Neuron (in vitro differentiated cells): Measurements from ENCODE around the gene ZNF785.
"Not testable (repeated sequence)": the region's sequence is repeated elsewhere in the genome, so short reads cannot be mapped to it uniquely, and the experiment has no call there.

ENCODE experiments used
- H2AFZ ChIP-seq: one replicate; pipeline ENCODE4 v1.6.1; 2013; ENCODE audit warnings: low read depth, mild to moderate bottlenecking, inconsistent platforms, low read length, moderate library complexity
- H3K27me3 ChIP-seq: one replicate; pipeline ENCODE4 v1.6.1; 2013; ENCODE audit warnings: low read length; ENCODE audit not compliant: insufficient read depth
- H3K36me3 ChIP-seq: one replicate; pipeline ENCODE4 v1.6.1; 2013; ENCODE audit warnings: low read length; ENCODE audit not compliant: insufficient read depth
- H3K4me1 ChIP-seq: one replicate; pipeline ENCODE4 v1.6.1; 2013; ENCODE audit warnings: low read length; ENCODE audit not compliant: insufficient read depth
- H3K4me3 ChIP-seq: 2 replicates; pipeline ENCODE4 v1.5.1; 2013; ENCODE audit warnings: mild to moderate bottlenecking, low read length, moderate library complexity
- H3K9me3 ChIP-seq: one replicate; pipeline ENCODE4 v1.6.1; 2013; ENCODE audit warnings: low read length

The ZNF785 gene

DNA sequence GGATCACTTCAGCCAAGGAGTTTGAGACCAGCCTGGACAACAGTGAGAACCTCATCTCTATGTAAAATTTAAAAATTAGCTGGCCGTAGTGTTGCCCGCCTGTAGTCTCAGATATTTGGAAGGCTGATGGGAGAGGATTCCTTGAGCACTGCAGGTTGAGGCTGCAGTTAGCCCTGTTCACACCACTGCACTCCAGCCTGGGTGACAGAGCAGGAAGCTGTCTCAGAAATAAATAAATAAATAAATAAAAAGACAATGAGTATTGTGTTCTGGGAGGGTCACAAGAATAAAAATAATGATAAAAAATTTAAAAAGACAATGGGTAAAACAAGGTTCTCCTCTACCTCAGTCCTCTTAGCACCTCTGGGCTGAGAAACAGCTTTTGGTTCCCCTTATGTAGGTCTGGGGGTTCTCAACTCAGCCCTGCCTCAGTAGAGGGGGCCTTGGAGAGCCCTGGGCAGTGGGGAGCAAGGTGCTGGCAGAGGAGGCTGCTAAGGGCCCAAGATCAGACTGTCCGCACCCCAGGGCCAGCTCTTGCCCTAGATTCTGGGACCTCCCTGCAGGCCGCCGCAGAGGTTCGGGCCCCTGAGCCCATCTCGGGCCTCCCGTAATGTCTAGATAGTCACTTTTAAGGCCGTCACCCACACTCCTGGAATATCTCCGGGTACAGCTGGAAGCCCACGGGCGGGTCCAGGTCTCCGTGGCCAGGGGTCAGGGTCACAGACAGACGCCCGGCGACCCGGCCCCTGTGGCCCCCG is 30.8 kb downstream of the ZNF785 start:
- H3K9me3 ChIP-seq, result peaks cover 3% of the 10 kb centered on the region
- no peak overlapping the region for H2AFZ ChIP-seq
- peaks cover 12% of the 10 kb centered on the region for H3K4me1 ChIP-seq
- H3K36me3 ChIP-seq, result peaks cover 28% of the 10 kb centered on the region
- no peaks in the 10 kb centered on the region for H3K27me3 ChIP-seq
- H3K4me3 ChIP-seq, result no peak overlapping the region

DNA sequence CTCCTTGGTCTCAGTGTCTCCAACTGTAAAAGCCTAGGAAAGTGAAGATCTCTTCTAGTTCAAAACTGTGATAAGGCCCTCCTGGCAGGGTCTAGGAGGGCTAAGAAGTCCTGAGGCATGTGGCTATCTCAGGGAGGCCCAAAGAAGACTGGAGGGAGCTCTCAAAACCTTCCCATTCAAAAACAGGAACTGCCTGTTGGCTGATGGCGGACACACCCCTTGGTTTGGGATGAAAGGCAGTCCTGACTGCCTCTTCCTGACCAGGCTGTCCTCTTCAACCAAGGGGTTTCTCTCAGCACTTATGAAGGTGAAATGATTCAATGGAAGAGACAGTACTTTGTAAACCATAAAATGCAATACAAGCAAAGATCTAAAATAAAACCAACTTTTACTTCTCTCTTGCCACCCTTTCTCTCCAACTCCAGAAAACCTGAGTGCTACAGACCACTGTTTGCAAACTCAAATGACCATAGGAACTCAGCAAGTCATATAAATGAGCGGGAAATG is 32.1 kb downstream of the ZNF785 start:
- H3K9me3 ChIP-seq, result peaks cover 3% of the 10 kb centered on the region
- H3K4me1 ChIP-seq, result peaks cover 7% of the 10 kb centered on the region
- H2AFZ ChIP-seq, result no peak overlapping the region
- H3K36me3 ChIP-seq, result peaks cover 28% of the 10 kb centered on the region
- H3K4me3 ChIP-seq, result no peak overlapping the region
- no peaks in the 10 kb centered on the region for H3K27me3 ChIP-seq

DNA sequence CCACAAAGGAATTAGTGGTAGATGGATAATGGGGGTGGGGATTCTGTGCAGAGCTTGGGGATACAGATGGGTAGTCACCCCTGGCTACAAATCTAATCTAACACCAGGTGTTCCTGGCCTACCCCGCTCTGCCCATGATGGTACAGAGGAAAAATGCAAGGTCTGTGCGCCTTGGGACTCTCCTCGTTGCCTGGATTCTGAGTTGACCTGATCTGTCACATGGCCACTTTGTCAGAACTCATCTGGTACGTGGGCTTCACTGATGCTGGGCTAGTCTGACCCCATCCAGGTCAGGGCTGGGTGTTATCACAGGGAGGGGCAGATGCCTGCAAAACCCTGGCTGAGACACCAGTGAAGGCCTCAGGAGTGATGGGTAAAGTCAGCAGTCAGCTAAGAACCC is 32.5 kb downstream of the ZNF785 start:
- no peak overlapping the region for H2AFZ ChIP-seq
- H3K9me3 ChIP-seq, result peaks cover 3% of the 10 kb centered on the region
- peaks cover 28% of the 10 kb centered on the region for H3K36me3 ChIP-seq
- H3K4me3 ChIP-seq, result no peak overlapping the region
- no peaks in the 10 kb centered on the region for H3K27me3 ChIP-seq
- peaks cover 7% of the 10 kb centered on the region for H3K4me1 ChIP-seq

DNA sequence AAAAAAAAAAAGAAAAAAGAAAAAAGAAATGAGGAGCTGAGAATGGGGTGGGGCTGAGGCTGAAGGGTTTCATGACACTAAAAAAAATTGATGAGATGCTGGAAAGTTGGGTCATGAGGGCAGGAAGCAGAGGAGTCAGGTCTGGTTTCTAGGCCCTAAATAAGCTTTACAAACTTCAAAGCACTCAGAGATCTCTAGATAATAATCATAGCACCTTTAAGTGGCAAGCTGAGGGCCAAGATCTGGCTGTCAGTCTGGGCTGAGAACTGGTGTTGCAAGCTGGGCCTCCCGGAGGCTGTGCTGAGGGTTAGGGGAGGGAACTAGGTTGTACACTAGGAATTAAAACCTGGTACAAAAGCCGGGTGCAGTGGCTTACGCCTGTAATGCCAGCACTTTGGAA is 33.7 kb downstream of the ZNF785 start:
- Histone ChIP-seq H3K4me1 (no peaks in the 10 kb centered on the region), H3K36me3 (peaks cover 28% of the 10 kb centered on the region), H3K27me3 (no peaks in the 10 kb centered on the region), H3K4me3 (no peak overlapping the region), H3K9me3 (peaks cover 3% of the 10 kb centered on the region), H2AFZ (no peak overlapping the region)

DNA sequence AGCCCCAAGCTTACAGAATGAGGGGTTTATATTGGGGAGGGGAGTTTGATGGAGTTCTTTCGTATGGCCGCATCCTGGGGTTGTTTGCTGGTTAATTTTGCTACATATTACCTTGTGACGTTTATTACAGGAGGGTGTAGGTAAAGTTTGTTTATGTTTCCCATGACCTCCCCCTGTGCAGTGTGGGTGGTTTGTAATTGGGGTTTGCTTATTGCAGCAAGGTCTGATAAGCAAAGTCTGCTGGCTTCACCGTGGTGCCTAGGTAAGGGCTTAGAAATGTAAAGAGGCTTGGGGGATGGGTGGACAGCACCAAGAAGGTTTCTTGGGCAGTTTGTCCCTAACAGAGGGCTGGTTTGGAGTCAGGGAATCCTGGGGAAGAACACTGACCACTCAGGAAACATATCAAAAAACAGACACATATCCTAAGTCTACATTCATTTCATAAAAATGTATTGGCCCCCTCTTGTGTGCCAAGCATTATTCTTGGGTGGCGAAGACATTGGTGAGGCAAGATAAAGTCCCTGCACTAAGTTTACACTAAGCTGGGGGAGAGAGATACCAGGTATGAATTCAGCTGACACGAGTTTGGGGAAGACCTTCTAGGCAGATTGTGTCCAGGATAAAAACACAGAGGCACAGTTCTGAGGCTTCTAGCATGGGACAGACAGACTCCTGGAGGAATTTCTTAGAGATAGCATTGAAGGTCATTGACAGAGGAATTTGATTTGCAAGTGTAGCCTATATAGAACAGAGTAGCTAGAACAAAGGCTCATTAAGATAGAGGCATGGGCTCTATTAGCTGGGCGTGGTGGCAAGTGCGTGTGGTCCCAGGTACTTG is 36.9 kb downstream of the ZNF785 start:
- Histone ChIP-seq H3K27me3 (no peaks in the 10 kb centered on the region), H2AFZ (no peak overlapping the region), H3K4me1 (peaks cover 9% of the 10 kb centered on the region), H3K36me3 (peaks cover 4% of the 10 kb centered on the region), H3K4me3 (no peak overlapping the region), H3K9me3 (peaks cover 3% of the 10 kb centered on the region)

DNA sequence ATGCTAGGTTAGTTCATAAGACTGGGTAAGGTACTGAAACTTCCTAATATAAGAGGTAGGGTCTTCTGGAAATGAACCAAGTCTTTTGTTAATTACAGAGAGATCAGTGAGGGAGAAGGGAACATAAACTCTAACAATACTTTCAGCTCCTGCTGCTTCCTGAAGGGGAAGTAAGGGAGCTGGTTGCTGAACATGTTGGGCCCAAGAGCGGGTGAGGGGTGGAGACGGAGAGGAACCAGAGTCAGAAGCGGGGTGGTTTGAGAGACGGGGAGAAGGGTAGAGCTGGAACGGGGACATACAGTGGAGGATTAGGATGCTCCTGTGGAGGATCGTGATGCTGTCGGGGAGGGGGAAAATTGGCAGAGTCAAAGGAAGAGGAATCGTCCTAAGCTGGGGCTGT is 39.4 kb downstream of the ZNF785 start:
- H3K27me3 ChIP-seq, result no peaks in the 10 kb centered on the region
- peaks cover 20% of the 10 kb centered on the region for H3K4me1 ChIP-seq
- no peak overlapping the region for H2AFZ ChIP-seq
- no peaks in the 10 kb centered on the region for H3K36me3 ChIP-seq
- H3K4me3 ChIP-seq, result no peak overlapping the region
- no peaks in the 10 kb centered on the region for H3K9me3 ChIP-seq

DNA sequence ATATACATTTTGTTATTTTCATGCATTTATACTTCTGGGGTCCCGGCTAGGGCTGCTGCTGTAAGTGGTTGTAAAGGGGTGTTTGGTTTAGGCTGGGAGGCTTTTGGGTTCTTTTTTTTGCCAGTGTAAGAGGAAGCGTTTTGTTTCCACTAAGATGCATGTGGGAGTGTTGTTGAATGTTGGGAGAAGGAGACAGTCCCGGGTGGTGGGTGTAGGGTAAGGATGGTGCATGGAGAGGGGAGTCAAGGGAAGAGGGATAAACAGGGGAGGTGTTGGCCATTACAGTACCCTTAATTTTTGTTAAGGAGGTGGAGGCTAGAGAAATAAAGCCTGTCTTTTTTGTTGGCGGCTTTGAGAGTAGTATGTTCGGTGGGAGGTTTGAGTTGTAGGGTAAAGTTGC is 42.4 kb downstream of the ZNF785 start:
- no peak overlapping the region for H3K4me3 ChIP-seq
- no peaks in the 10 kb centered on the region for H3K9me3 ChIP-seq
- H3K36me3 ChIP-seq, result no peaks in the 10 kb centered on the region
- peaks cover 23% of the 10 kb centered on the region for H3K4me1 ChIP-seq
- H2AFZ ChIP-seq, result no peak overlapping the region
- no peaks in the 10 kb centered on the region for H3K27me3 ChIP-seq

DNA sequence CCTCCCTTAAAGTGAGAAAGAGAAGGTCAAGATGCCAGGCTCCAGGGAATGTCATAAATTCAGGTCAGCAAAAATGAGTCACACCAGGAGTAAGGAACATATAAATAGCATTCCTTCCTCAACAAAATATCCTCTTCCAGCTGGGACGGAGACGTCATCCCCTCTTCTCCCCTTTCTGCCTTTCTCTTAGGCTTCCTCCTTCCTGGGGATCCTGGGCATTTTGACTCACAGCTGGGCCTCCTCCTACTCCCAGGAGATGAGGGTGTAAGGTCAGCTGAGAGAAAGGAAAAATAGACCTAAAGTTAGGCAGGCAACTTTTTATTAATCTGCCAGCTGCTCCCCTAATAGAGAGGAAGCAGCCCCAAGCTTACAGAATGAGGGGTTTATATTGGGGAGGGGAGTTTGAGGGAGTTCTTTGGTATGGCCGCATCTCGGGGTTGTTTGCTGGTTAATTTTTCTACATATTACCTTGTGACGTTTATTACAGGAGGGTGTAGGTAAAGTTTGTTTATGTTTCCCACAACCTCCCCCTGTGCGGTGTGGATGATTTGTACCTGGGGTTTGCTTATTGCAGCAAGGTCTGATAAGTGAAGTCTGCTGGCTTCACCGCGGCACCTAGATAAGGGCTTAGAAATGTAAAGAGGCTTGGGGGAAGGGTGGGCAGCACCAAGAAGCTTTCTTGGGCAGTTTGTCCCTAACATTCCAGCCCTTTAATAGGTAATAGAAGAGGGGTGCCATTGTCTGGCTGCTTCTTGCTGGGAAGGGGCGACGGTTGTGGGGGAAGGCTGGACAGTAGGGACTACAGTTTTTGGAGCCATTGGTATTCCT is 43.8 kb downstream of the ZNF785 start:
- Histone ChIP-seq H3K4me1 (peaks cover 23% of the 10 kb centered on the region), H3K9me3 (no peaks in the 10 kb centered on the region), H2AFZ (peak overlapping the region; percentile 43), H3K4me3 (no peak overlapping the region), H3K27me3 (no peaks in the 10 kb centered on the region), H3K36me3 (no peaks in the 10 kb centered on the region)

DNA sequence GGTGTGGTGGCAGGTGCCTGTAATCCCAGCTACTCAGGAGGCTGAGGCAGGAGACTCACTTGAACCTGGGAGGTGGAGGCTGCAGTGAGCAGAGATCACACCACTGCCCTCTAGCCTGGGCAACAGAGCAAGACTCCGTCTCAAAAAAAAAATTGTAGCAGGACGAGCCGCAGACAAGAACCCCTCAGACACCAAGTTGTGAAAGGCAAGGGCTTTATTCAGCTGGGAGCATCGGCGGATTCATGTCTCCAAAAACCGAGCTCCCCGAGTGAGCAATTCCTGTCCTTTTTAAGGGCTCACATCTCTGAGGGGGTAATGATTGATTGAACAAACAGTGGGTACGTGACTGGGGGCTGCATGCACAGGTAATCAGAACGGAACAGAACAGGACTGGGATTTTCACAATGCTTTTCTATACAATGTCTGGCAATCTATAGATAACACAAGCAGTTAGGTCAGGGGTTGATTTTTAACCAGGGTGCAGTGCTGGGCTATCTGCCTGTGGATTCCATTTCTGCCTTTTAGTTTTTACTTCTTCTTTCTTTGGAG is 44.5 kb downstream of the ZNF785 start:
- not testable (repeated sequence) for H3K4me3 ChIP-seq, H3K36me3 ChIP-seq, H3K27me3 ChIP-seq, H2AFZ ChIP-seq, H3K9me3 ChIP-seq
- H3K4me1 ChIP-seq, result peaks cover 23% of the 10 kb centered on the region

DNA sequence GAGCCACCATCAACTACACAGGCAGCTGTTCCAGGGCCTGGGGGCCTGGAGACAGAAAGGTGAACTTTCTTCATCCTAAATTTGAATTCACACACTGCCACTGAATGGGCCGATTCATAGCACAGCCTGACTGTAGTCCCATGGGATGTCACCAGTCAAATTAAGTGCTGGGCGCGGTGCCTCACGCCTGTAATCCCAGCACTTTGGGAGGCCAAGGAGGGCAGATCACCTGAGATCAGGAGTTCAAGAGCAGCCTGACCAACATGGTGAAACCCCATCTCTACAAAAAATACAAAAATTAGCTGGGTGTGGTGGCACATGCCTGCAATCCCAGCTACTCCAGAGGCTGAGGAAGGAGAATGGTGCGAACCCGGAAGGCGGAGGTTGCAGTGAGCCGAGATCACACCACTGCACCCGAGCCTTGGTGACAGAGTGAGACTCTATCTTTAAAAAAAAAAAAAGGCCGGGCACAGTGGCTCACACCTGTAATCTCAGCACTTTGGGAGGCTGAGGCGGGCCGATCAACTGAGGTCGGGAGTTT is 45.4 kb downstream of the ZNF785 start:
- not testable (repeated sequence) for H3K36me3 ChIP-seq, H3K9me3 ChIP-seq, H3K4me3 ChIP-seq, H3K27me3 ChIP-seq, H2AFZ ChIP-seq
- H3K4me1 ChIP-seq, result peaks cover 28% of the 10 kb centered on the region

DNA sequence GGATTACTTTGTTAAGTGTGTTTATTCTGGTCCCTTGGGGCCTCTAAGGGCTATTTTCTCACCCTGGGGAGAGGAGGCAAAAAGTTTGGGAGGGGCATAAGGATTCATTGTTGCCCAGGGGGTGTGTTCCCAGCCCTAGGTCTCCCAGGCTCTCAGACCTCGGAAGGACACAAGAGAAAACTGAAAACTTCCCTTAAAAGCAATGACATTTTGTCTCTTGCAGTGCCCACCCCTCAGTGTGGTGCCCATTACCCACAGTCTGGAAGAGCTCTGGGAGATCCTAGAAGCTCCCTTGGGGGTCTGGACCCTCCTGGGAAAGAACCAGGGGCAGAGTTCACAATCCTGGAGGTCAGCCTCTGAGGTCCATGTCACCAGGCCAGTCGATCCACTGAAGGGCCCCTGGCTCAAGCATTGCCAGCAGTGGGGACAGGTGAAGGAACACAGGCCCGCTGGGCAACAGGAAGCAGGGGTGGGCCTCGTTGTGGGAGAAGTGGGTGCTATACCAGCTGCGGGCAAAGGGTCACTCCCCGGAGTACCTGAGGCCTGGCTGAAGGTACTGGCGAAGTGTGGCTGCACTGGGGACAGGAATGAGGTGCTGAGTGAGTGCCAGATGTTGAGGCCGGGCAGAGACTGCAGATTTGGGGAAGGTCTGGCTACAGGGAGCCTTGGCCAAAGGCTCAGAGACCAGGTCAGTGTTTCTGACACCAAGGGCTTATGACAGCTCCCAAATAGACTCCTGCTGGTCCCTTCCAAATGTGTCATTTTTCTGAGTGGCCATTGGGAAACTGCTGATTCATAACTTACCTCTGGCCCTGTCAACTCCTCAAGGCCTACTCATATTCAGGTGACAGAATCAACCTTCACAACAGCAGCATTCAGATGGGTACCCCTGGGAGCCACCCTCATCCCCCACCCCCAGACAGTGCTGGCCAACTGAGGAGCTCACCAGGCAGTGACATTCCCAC is 46.2 kb downstream of the ZNF785 start:
- Histone ChIP-seq H3K4me3 (no peak overlapping the region), H3K36me3 (no peaks in the 10 kb centered on the region), H3K4me1 (peaks cover 21% of the 10 kb centered on the region)

More for the DNA sequence above, 46.2 kb downstream of the ZNF785 start:
- H3K9me3 ChIP-seq, result no peaks in the 10 kb centered on the region
- H2AFZ ChIP-seq, result no peak overlapping the region
- H3K27me3 ChIP-seq, result no peaks in the 10 kb centered on the region
